Thymus (tissue), 11 donors: Measurements from ENCODE around the gene DCUN1D5. TPM values are rescaled to one million over a fixed set of nuclear protein-coding genes. Genes with fewer than 3 reads are reported as not detected.

ENCODE experiments used
- DNase-seq, 9 donors: peaks; one replicate each; pipeline ENCODE4 v3.0.0-alpha.2; 2013; ENCODE audit warnings: low spot score in 9 of 9, low read depth in 6 of 9, missing footprints in 1 of 9
- H3K27ac ChIP-seq, 2 donors: one replicate each; pipeline ENCODE4 v1.5.1; 2013; ENCODE audit warnings: control low read depth in 1 of 2, low read depth in 1 of 2, low read length in 1 of 2, mild to moderate bottlenecking in 1 of 2, moderate library complexity in 1 of 2
- H3K27me3 ChIP-seq, 2 donors: one replicate each; pipeline ENCODE4 v1.5.1; 2013; ENCODE audit warnings: low read length in 1 of 2; ENCODE audit not compliant: control insufficient read depth in 2 of 2, insufficient read depth in 1 of 2
- H3K36me3 ChIP-seq, 2 donors: one replicate each; pipeline ENCODE4 v1.5.1; 2013; ENCODE audit warnings: low read length in 1 of 2, mild to moderate bottlenecking in 1 of 2, moderate library complexity in 1 of 2; ENCODE audit not compliant: control insufficient read depth in 2 of 2, insufficient read depth in 2 of 2
- H3K4me1 ChIP-seq, 2 donors: one replicate each; pipeline ENCODE4 v1.5.1; 2013; ENCODE audit warnings: low read length in 2 of 2; ENCODE audit not compliant: control insufficient read depth in 2 of 2, insufficient read depth in 2 of 2
- H3K4me3 ChIP-seq, 2 donors: one replicate each; pipeline ENCODE4 v1.5.1; 2013; ENCODE audit warnings: low read length in 2 of 2, control low read depth in 1 of 2, mild to moderate bottlenecking in 1 of 2
- H3K9me3 ChIP-seq, 2 donors: one replicate each; pipeline ENCODE4 v1.5.1; 2013; ENCODE audit warnings: low read length in 1 of 2, mild to moderate bottlenecking in 1 of 2; ENCODE audit not compliant: control insufficient read depth in 2 of 2, insufficient read depth in 1 of 2
- WGBS: extraction: QIAGEN DNeasy Blood & Tissue Kit; methylation state at CpG from one replicate; pipeline ENCODE4 v1.1.7; 2013; 5-methylcytosine and 5-hydroxymethylcytosine counted together
- polyA plus RNA-seq: library from polyadenylated mRNA; stranded (reverse); fragments of 200-250 nt; gene quantifications from one replicate; pipeline ENCODE4 v1.2.3, GENCODE V29; 2013
- total RNA-seq: library from RNA; stranded (reverse); fragments of 120-200 nt; gene quantifications from one replicate; pipeline ENCODE4 v1.2.4, GENCODE V29; 2013
- donor health status: healthy.

Gene DCUN1D5
- total and polyA plus RNA-seq, 2 donors: 21.1 to 37.1 TPM

DNA sequence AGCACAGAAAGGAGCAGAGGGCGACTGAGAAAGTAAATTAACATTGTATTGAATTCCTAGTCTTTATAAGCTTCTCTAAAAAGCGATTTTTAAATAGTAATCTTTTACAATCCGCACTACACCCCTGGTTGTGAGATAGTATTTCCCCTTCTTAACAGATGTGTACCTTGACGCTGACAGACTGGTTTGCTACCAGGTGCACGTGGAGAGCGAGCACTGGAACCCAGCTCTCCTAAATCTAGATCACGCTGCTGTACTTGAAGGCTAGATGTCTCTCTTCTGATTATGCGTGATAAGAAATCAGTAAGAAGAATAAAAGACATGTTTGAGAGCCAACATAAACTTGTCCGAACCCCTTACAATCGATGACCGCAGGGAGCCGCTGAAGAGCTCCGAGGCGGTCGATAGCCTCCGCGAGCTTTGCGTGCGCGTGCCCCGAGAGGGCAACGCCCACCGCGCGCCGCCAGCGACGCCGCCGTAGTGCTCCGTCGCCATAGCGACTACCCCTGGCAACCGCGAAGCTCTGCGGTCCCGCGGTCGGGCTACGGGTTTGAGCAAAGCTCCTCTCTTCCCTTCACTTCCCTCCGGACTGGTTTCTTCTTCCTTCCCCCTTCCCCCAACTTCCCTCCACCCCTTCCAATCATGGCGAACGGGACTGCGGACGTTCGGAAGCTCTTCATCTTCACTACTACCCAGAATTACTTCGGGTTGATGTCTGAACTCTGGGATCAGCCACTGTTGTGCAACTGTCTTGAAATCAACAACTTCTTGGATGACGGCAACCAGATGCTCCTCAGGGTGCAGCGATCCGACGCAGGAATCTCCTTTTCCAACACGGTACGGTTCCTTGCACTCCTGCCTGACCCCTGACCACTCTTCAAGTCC is 17.2 kb upstream of the DCUN1D5 start, which contains the start of gene DYNC2H1:
TSS of gene DYNC2H1 (plus strand) at position 494 of the 885 bp plus-strand sequence. CDS start at position 643, 149 bp downstream.
- H3K27ac ChIP-seq: peak within 1 kb of the TSS; percentile 27 to 53
- H3K4me3 ChIP-seq: peak within 1 kb of the TSS; percentile 51 to 60
- 1% methylated on average over 53 of the region's 53 CpGs for WGBS
- peaks cover 0 to 9% of the 10 kb centered on the region in 2 donors for H3K4me1 ChIP-seq
- H3K9me3 ChIP-seq: no peaks in the 10 kb centered on the region
- H3K36me3 ChIP-seq: no peaks in the 10 kb centered on the region
- peaks cover 0 to 17% of the 10 kb centered on the region in 2 donors for H3K27me3 ChIP-seq
- peak; percentile 69 to 92 (median 80) for DNase-seq

DNA sequence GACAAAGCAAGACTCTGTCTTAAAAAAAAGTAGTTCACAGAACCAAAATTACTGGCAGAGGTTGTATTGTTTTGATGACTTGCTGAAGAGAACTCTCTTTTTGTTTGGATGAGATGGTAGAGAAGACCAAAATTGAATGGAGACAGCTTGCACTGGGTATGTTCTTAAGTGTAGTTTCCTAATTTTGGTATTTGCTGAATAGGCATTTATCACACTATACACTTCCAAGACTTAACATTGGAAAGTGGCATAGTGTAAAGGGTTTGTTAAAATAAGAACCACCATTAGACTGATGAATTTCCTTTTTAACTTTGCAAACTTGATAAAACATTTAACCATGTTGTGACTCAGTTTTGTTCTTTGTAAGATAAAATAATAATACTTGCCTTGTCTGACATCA is 5.3 kb upstream of the DCUN1D5 start:
- Histone ChIP-seq H3K27me3 (peaks cover 11 to 17% of the 10 kb centered on the region in 2 donors), H3K36me3 (no peaks in the 10 kb centered on the region), H3K4me3 (no peak overlapping the region), H3K27ac (no peak overlapping the region), H3K4me1 (peaks cover 3% of the 10 kb centered on the region in 2 donors), H3K9me3 (no peaks in the 10 kb centered on the region)
- no peak for DNase-seq

DNA sequence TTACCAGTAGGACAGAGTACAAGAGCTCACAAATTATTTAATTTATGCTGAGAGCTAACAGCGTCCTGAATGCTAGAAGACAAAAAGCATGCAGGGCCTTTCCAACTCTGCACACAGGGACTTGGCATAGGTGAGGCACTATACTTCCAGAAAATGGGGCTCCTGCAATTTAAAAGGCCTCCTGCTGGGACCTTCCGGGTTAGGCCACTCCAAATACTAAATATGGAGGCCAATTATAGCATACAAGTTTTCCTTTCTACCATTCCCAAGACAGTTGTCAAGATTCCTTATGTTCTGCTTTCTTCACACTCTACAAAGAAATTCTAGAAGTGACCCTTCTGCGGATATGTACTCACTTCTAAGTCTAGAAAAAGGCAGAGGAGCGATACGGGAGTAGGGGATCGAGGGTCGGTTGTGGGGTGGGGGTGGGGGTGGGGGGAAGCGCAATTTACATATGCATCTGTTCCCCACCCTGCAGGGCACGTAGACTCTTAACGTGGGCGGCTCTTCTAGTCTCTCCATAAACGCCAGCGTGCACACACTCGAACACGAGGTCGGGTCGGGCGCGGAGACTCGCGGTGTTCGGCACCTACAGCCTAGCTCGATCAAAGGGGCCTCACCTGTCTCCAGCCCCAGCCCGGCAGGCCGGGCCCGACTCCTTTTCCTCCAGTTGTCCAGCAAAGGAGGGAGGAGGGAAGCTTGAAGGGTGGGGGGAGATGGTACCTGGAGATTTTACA is 728 bp downstream of the DCUN1D5 start:
- H3K27me3 ChIP-seq: peaks cover 11 to 14% of the 10 kb centered on the region in 2 donors
- peaks cover 7 to 13% of the 10 kb centered on the region in 2 donors for H3K4me1 ChIP-seq
- H3K4me3 ChIP-seq: peak overlapping the region; percentile 75 to 91
- peak overlapping the region; percentile 69 to 77 for H3K27ac ChIP-seq
- peak in 6 of 9 donors; percentile 7 to 64 (median 36) for DNase-seq
- no peaks in the 10 kb centered on the region for H3K9me3 ChIP-seq
- peaks cover 3 to 6% of the 10 kb centered on the region in 2 donors for H3K36me3 ChIP-seq
- 2% methylated on average over 26 of the region's 26 CpGs for WGBS

DNA sequence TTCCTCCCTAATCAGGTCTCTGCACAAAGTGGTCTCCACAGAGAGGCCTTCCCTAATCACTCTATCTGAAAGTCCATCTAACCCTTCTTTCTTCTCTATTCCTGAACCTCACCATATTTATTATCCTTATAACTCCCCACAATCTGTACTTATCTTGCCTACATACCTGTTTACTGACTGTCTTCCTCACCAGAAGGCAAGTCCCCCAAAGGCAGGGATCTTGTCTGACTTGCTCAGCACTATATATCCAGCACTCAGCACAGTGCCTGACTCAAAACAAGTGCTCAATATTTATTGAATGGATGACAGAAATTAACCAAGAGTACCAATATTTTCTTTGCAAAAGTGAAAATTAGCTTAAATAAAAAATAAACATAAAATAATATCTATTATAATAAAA is 5.5 kb downstream of the DCUN1D5 start:
- Histone ChIP-seq H3K9me3 (no peaks in the 10 kb centered on the region), H3K27ac (no peak overlapping the region), H3K36me3 (peaks cover 9 to 10% of the 10 kb centered on the region in 2 donors), H3K4me1 (peaks cover 3 to 8% of the 10 kb centered on the region in 2 donors), H3K27me3 (no peaks in the 10 kb centered on the region), H3K4me3 (no peak overlapping the region)
- no peak for DNase-seq

DNA sequence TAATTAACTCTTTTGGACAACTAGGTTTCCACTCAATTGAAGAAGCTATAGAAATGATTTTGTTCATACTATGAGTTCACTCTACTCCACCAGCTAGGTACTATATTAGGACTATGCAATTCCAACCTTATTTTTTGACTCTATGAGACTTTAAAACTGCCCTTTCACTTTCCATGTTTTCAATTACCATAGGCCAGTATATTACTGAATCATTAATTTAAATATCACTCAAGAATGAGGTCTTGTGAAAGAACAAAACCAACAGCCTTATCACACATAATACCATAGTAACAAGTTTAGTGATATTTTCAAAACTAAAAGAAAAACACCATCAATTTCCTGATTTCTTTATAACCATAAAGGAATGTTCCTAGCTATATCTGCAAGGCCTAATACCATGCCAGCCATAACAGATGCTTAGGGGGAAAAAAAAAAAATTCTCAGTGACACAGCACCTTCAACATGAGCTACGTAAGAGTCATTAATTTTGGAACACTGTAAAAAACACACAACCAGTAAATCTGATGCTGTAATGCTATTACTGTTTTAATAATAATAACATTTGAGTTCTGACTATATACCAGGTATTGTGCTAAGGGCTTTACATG is 6.1 kb downstream of the DCUN1D5 start:
- DNase-seq: no peak
- Histone ChIP-seq H3K4me1 (peaks cover under 1 to 5% of the 10 kb centered on the region in 2 donors), H3K36me3 (peaks cover 9 to 10% of the 10 kb centered on the region in 2 donors), H3K4me3 (no peak overlapping the region), H3K27ac (no peak overlapping the region), H3K9me3 (no peaks in the 10 kb centered on the region), H3K27me3 (no peaks in the 10 kb centered on the region)
- WGBS: 97% methylated on average over 1 of the region's 1 CpG

DNA sequence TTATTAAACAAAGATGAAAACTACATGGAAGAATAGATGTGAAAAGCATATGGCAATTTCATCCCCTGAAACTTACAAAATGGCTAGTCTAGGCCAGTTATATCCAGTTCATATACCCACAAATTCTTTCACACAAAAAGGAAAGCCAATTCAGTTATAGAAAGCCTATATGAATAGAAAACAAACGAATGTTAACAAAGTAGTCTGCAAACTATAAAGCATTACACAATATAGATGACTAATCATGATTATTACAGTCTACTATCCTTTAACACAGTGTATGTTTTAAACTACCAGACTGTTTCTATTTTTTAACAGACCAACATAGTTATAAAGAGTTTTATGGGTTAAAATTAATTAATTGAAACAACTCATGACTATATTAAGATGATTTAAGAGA is 12.1 kb downstream of the DCUN1D5 start:
- Histone ChIP-seq H3K36me3 (peaks cover 13 to 40% of the 10 kb centered on the region in 2 donors), H3K4me1 (no peaks in the 10 kb centered on the region), H3K27ac (no peak overlapping the region), H3K4me3 (no peak overlapping the region), H3K9me3 (peaks cover 0 to 1% of the 10 kb centered on the region in 2 donors), H3K27me3 (no peaks in the 10 kb centered on the region)
- DNase-seq: no peak
- 96% methylated on average over 1 of the region's 1 CpG for WGBS

DNA sequence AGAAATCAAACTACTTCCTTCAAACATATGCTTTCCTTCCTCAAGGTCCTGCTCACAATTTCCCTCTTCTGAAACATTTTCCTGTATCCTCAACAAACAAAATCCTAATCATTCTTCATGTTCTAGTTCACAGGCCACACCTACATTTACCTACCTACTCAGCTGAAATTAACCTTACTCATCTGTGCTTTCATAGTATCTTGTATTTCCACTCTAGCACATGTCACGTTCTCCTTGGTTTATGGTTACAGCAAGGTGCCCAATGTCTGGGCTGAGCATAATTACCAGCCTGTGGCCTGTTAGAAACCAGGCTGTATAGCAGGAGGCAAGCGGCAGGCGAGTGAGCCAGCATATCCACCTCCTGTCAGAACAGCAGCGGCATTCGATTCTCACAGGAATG is 13.2 kb downstream of the DCUN1D5 start:
- Histone ChIP-seq H3K27me3 (no peaks in the 10 kb centered on the region), H3K4me3 (no peak overlapping the region), H3K9me3 (peaks cover 0 to 1% of the 10 kb centered on the region in 2 donors), H3K36me3 (peaks cover 9 to 41% of the 10 kb centered on the region in 2 donors), H3K4me1 (no peaks in the 10 kb centered on the region), H3K27ac (no peak overlapping the region)
- WGBS: 97% methylated on average over 5 of the region's 5 CpGs
- DNase-seq: no peak

DNA sequence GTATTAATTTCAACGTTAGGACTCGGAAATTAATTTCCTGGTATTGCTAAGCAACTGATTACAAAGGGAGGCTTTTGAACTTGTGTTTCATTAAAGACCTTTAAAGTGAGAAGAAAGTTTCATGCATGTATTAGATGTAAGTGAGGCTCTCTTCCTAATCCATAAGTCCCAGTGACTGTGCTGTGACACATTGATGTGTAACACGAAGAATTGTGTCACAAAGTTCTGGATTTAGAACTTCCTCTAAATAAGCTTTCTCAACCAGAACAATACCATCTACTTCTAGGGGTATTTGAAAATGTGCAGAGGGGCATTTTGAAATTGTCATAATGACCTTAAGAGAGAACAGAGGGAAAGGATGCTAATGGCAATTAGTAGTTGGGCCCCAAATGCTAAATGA is 14.4 kb downstream of the DCUN1D5 start:
- peaks cover 9 to 45% of the 10 kb centered on the region in 2 donors for H3K36me3 ChIP-seq
- H3K27me3 ChIP-seq: no peaks in the 10 kb centered on the region
- no peak overlapping the region for H3K27ac ChIP-seq
- H3K4me3 ChIP-seq: no peak overlapping the region
- 97% methylated on average over 3 of the region's 3 CpGs for WGBS
- no peak for DNase-seq
- no peaks in the 10 kb centered on the region for H3K4me1 ChIP-seq
- peaks cover 0 to 1% of the 10 kb centered on the region in 2 donors for H3K9me3 ChIP-seq
